Measurements from ENCODE around the gene STXBP1.
"Not testable (repeated sequence)": the region's sequence is repeated elsewhere in the genome, so short reads cannot be mapped to it uniquely, and the experiment has no call there.

The STXBP1 gene

DNA sequence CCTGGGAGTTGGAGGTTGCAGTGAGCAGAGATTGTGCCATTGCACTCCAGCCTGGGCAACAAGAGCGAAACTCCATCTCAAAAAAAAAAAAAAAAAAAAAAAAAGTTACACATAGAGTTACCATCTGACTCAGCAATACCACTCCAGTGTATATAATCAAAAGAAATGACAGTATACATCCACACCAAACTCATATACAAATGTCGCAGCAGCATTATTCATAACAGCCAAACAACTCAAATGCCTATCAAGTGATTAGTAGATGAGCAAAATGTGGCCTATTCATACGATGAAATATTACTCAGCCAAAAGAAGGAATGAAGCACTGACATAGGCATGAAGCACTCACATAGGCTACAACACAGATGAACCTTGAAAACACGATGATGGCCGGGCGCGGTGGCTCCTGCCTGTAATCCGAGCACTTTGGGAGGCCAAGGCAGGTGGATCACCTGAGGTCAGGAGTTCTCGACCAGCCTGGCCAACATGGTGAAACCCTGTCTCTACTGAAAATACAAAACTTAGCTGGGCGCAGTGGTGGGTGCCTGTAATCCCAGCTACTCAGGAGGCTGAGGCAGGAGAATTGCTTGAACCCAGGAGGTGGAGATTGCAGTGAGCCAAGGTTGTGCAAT, 9.4 kb downstream of the STXBP1 start:
- not testable (repeated sequence) for DNase-seq

DNA sequence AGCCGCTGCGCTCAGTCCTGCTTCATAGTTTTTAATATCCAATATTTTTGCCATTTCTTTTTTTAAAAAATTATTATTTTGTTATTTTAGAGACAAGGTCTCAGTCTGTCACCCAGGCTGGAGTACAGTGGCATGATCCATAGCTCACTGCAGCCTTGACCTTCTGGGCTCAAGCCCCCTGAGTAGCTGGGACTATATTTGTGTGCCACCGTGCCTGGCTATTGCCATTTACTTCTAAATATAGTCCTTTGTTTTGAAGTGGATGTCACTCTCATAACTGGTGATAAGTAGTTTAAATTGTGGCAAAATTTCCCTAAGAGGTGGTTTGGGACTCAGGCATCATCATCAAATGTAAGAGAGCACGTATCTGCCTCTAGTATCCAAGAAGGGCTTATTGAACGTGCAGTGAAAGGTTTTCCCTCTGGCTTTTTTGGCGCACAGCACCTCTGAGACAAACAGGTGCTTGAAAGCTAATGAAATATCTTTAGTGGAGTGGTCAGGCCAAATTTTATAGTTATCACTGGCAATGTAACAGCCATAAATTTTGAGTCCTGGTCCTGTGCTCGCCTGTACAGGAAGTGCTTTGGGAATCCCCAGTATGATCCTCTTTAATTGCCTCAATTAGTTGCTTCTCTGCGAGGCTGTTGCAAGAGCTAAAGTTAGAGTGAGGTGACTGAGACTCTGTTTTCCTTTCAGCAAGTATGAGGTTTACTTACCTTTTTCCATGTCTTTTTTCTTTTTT, 14.8 kb downstream of the STXBP1 start:
- DNase-seq: no peak

DNA sequence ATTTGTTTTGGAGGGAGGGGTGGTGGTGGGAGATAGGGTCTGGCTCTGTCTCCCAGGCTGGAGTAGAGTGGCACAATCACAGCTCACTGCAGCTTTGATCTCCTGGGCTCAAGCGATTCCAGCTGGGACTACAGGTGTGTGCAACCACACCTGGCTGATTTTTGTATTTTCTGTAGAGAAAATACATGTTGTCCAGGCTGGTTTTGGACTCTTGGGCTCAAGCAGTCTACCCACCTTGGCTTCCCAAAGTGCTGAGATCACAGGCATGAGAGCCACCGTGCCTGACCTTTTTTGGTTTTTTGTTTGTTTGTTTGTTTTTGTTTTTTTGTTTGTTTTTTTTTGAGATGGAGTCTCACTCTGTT, 15.4 kb downstream of the STXBP1 start:
- DNase-seq: no peak

DNA sequence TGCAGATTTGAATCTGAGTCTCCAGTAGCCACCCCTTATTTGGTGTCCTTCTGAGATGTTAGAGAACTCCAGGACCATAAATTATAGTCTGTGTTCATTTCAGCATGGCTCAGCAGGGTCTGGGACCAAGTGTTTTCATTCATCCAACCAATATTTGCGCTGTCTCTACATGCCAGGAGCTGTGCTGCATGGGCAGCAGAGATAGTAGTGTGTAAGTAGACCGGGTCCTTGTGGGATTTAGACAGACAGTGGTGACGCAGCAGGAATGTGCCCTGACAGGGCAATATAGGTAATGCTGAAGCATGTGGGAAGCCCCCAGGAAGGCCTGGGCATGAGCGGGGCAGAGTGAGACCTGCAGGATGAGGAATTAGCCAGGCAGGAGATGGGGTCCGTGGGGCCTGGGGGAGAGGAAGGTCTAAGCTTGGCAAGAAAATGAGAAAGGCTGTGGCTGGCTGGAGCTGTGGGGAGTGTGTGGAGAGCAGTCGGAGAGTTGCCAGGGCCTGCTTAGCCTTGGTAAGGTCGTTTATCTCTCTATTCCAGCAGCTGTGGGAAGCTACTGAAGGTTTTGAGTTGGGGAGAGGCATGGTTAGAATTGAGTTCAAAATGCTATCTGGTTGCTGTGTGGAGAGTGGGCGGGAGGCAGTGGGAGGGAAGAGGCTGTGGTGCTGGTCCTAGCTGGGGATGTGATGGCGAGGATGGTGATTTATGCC, 16.8 kb downstream of the STXBP1 start:
- no peak for DNase-seq

DNA sequence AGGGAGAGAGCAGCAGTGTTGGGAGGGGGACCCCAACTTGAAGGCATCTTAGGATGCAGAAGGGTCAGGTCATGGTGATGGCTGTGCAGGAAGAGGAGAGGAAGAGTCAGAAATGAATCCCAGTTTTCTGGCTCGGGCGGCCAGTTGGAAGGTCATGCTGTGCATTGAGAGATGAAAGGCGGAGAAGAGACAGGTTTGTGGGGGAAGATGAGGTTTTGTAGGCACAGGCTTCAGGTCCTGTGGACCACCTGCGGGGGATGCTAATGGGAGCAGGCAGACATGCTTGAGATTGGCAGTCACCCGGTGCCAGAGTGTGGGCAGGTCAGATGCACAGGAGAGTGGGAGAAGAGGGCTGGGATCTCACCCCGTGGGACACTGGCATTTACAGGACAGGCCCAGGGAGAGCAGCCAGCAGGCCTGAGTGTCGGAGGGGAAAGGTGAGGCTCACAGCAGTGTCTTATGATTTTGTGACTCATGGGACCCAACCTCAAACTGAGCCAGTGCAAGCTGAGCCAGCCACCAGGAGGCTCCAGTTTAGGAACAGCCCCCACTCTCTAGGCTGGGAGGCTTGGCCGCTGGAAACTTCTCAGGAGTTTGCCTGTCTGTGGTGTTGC, 17.5 kb downstream of the STXBP1 start:
- no peak for DNase-seq

DNA sequence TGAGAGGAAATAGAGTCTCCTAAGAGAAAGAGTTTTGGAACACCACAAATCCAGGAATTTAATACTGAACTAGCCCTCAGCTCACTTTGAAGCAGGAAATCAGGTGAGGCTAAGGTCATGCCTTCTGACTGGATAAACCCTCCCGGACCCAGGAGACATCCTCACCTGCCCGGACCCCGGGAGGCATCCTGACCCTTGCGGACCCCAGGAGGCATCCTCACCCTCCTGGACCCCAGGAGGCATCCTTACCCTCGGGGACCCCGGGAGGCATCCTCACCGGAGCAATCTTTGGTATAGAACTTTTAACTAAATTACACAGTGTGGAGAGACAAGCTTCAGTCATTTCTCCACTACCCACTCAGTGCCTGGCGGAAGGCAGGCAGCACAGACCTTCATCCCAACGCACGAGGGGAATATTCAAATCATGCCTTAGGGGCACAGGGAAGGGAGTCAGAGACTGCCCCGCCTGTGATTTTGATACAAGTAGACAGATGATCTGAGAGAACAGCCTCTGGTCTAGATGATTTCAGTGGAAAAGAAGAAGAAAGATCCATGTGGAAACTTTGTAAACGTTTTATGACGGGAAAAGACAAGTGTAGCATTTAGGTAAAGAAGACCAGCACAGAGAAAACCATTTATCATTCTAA, 21.3 kb downstream of the STXBP1 start:
- no peak for DNase-seq

DNA sequence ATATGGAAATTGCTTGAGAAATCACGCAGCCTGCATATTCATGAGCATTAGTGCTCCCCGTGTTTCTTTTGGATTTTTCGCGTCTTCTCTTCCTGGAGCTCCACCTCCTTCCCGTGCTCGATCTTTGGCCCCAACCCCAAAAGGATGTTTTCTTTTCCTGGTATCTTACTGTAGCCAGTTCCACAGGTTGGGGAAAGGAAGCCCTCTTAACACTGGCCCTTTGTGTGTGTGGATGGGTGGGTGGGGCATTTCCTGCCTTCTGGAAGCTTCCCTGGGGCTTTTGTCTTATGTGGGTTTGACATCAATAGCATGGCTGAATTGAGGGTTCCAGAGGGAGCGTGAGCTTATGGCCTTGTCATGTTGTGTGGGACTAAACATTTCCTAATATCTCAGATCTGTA, 21.9 kb downstream of the STXBP1 start:
- DNase-seq: no peak

DNA sequence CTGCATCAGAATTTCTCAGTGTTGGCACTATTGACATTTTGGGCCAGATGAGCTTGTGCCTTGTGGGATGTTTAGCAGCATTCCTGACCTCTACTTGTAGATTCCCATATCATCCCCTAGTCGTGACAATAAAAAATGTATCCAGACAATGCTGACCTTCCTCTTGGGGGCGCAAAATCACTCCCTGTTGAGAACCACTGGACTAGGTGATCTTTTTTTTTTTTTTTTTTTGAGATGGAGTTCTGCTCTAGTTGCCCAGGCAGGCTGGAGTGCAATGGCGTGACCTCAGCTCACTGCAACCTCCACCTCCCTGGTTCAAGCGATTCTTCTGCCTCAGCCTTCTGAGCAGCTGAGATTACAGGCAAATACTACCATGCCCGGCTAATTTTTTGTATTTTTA, 22.6 kb downstream of the STXBP1 start:
- no peak for DNase-seq

DNA sequence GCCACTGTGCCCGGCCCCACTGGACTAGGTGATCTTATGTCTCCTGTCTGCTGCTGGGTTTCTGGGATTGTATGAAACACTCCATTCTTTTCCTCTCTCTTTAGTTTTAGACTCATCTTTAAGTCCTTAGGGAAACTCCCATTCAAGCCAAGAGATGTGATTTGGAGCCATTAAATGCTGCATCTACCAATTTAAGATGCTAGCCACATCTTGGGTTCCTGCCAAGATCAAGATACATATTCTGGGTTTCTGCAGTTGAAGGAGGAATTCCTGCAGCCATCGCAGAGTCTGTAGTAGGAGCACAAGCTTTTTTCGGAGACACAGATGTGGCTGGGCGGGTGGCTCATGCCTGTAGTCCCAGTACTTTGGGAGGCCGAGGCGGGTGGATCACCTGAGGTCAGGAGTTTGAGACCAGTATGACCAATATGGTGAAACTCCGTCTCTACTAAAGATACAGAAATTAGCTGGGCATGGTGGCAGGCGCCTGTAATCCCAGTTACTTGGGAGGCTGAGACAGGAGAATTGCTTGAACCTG, 23.2 kb downstream of the STXBP1 start:
- DNase-seq: peak; percentile 53

DNA sequence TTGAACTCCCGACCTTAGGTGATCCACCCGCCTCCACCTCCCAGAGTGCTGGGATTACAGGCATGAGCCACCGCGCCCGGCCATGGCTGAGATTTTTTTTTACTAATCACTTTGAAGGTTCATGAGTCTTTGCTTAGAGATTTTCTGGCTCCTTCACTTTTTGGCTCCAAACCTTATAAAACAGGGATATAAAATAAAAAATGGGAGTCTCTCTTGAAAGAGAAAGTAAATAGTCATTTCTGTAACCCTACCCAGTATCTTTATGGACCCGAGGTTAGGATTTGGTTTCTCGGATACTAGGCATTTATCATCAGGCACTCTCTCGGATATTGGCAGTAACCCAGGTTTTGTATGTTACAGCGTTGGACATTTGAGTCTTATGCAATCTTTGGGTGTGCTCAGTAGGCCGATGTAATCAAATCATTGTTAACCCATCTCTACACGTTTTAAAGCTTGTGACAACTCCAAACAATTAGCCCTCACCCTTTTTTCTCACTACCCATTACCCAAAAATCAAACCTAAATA, 25.3 kb downstream of the STXBP1 start:
- DNase-seq: no peak

DNA sequence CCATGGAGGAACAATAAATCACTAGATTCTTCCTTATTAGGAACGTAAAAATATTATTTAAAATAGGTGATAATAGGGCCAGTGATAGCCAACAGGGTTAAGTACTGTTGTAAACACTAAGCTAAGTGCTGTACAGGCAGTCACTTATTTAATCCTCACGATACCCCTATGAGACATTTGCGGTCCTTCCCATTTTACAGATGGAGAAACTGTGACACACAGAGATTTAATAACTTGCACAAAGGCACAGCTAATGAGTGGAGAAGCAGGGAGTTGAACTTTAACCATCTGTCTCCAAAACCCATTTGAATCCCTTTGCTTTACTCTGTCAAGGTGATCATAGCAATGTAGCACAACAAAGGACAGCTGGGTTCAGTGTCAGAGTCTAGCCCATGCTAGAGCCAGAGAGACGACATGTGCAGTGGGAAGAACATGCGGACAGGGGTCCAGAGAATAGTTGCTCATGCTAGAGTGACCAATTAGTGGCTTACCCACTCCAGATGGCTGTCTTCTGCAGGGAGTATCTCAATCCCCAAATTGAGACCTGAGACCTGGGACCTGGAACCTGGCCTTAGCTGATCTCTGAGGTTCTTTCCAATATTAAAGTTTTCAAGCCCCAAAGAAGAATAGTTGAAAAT, 28.9 kb downstream of the STXBP1 start:
- no peak for DNase-seq

DNA sequence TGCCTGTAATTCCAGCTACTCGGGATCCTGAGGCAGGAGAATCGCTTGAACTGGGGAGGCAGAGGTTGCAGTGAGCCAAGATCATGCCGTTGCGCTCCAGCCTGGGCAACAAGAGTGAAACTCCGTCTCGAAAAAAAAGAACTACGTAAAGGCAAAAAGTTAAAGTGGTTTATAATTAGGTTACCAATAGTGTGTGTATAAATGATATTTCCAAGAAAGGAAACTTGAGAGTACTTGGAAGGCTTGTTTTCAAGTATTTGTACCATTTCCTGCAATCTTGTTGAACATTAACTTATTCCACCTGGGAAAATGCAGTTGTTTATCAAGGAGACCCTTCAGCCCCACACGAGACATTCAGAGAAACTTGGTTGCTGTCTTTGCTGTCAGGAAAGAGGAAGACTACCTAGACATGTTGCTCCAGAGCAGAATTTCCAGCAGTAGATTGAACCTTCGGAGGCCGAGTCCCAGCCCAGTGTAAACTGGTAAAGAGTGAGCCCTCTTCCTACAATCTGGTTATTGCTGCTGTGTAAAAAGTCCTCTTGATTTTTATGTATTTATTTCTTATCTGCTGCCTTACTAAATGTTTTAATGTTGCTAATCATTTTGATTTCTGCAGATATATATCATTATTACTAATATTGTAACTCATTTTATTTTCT, 30.1 kb downstream of the STXBP1 start:
- DNase-seq: no peak

DNA sequence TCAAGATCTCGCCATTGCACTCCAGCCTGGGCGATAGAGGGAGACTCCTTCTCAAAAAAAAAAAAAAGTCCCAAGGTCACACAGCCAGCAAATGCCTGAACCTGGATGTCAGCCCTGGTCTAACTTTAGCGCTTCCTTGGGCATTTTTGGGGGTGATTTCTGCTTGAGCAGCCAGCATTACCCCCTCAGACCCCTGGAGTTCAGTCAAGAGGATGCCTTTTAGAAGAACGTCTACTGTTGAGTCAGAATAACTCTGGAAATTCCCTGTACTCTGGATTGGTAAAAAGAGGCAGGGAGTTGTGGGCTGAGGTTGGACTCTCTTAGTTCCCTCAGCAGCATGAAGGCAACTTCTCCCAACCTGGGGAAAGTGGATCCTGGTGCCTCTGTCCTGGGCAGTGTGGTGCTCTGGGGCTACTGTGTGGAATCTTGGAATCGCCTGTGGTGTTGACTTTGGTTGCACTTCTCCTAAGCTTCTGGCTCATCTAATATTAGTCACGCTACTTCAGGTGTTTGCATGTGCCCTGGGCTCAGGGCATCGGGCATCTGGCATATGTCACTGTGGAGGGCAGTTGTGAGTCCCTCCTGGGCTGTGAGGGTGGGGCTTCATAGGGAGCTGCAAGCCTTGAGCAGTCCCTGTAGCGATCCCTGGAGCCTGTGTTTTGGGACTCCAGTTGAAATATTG, 32.2 kb downstream of the STXBP1 start:
- DNase-seq: no peak

DNA sequence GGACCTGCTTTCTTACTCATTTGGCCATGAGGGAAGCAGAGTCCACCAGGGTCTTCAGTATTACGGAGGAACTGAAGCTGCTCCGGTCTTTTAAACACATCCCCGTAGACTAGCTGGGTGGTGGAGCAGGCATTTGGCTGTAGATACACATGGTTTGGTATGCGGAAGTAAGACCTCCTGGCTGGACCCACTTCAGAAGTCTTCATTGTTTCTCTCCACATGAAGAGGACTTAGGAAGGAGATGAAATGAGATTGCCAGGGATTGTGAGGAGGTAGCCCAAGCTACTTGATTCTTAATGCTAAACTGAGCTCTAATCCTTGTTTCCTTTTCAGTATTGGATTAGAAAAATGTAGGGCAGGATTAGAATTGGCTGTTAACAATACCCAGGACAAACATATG, 32.9 kb downstream of the STXBP1 start:
- no peak for DNase-seq

DNA sequence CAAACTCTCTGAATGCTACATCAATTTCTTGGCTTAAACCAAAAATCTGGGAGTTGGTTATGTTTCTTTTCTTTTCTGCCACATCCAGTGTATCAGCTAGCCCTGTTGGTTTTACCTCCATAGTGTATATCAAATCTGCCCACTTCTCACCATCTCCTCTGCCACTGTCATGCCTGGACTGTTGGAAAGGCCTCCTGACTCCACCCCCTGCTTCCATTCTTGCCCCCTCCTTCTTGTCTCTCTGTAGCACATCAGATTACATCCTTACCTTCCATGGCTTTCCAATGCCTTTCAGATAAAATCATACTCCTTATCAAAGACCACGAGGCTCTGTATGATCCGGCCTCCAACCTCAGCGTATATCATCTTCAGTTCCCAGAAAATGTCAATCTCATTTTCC, 35.4 kb downstream of the STXBP1 start:
- no peak for DNase-seq

DNA sequence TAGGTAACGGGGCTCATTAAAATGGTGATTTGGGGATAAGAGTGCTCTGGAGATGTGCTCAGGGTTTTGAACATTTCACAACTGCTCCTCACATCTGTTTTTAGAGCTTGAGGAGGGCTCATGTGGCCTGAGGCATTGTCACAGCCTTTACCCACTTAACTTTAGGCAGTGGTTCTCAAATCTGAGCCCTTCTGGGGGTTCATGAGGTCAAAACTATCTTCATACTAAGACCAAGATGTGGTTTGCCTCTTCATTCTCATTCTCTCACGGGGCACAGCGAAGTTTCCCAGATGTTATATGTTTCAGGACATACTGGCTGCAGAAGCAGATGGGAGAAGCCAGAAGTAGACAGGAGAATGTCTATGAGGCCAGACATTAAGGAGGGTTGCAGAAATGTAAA, 38.4 kb downstream of the STXBP1 start:
- no peak for DNase-seq

DNA sequence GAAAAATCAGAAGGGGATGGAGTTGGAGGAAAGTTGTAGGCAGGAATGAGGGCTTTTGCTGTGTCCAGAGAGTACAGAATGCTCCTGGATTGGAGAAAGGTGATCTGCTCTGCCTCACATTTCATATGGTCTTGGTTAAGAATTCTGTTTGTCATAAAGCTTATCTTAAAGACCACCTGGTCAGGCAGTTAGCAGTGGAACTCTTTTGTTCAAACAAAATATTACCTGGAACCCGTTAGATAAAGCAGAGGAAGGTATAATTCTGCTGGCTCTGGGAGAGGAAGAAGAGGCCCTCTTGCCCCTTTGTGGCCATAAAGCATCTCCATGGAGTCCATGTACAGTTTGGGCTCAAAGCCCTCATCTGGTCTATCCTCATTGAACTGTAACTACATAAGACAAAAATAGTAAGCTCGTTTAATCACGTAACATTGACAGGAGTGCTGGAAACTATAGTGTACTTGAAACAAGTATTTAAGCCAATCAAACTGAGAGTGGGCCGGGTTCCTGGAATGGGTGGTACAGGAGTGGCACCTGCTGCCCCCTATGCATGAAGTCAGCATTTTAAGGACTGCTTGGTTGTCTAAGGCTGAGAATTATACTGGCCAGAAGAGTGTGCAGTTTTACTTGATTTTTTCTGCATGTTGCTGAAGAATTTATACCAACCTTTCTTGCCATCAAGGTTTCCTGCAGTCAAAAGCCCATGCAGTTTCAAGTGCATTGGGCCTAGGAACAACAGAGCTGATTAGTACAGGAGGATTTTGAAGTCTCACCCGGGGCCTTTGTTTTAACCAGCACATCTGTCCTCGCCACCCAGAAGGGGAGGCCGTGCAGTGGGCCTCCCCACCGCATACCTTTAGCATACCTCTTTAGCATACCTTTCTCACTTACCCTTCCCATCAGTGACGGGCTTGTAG, 39.9 kb downstream of the STXBP1 start:
- no peak for DNase-seq

DNA sequence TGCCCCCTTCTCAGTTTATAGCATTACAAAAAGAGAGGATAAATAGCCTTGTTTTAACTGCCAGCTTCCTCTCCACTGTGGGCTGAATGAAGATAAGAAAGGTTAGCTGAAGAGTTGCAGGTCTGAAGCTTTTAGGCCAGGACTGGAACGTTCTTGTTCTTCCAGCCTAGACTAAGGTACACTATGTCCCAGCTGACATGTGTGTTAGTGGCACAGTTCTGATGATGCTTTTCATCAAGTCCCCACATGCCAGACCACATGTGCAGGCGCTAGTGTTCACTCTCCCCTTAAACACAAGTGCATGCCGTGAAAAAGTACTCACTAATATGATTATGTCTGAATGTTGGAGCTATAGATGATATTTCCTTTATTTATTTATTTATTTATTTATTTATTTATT, 40.7 kb downstream of the STXBP1 start:
- DNase-seq: no peak

DNA sequence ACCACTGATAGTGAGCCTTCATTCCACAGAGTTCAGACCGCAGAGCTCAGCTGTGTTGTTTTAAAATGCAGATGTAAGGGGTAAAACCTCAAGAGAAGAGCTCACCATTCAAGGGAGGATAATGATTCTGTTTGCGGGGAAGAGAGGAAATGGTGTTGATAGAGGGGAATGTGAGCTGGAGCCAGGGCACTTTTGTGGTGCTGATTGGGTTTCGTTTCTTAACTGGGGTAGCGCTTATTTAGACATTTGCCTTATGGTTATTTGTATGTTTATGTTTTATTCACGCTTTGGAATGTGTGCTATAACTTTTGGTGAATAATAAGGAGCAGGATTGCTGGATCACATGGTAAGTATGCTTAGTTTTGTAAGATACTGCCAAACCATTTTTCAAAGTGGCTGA, 42.5 kb downstream of the STXBP1 start:
- DNase-seq: no peak

DNA sequence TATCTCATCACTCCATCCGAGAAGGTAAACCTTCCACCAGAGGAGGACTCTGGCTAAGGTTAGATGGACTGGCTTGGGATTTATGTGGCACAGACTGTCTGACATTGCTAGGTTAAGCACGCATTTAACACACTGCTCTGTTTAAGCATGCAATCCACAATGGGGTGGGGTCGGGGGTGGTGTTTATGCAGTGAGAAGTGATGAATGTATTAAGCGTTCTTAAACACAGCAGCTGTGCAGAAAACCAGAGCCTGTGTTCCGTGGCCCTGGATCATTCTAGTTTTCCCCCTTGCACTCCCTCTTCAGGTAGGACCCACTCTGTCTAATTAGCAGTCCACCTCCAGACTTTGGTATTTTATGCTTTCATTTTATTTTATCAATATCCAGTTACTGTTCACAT, 46.4 kb downstream of the STXBP1 start:
- DNase-seq: no peak
